Osteoblast (primary cell): ENCODE data around the gene VAPA. TPM values are rescaled to one million over a fixed set of nuclear protein-coding genes. Genes with fewer than 3 reads are reported as not detected.

Experiments used
- DNase-seq: peaks from one replicate; pipeline ENCODE4 v3.0.0; 2011; ENCODE audit warnings: low spot score, mixed read lengths; ENCODE audit not compliant: insufficient read length; ENCODE audit errors: missing footprints
- H2AFZ ChIP-seq: 2 replicates; pipeline ENCODE4 v1.6.0; 2011; ENCODE audit warnings: mild to moderate bottlenecking, low read length
- H3K27ac ChIP-seq: 2 replicates; pipeline ENCODE4 v1.5.1; 2011; ENCODE audit warnings: mild to moderate bottlenecking, low read depth, low read length, moderate library complexity
- H3K27me3 ChIP-seq: 2 replicates; pipeline ENCODE4 v1.6.0; 2012; ENCODE audit warnings: mild to moderate bottlenecking, control low read depth, inconsistent platforms, low read length, moderate library complexity; ENCODE audit not compliant: insufficient read depth
- H3K36me3 ChIP-seq: 2 replicates; pipeline ENCODE4 v1.5.1; 2011; ENCODE audit warnings: mild to moderate bottlenecking, low read length, control low read depth, moderate library complexity; ENCODE audit not compliant: insufficient read depth
- H3K4me1 ChIP-seq: 2 replicates; pipeline ENCODE4 v1.5.1; 2011; ENCODE audit warnings: mild to moderate bottlenecking, low read length, control low read depth, moderate library complexity; ENCODE audit not compliant: insufficient read depth
- H3K4me2 ChIP-seq: 2 replicates; pipeline ENCODE4 v1.6.0; 2011; ENCODE audit warnings: mild to moderate bottlenecking, low read length; ENCODE audit not compliant: insufficient read depth
- H3K4me3 ChIP-seq: fragments of 200-600 bp; sonication (generic); 3 replicates; pipeline ENCODE4 v1.5.1; 2012; ENCODE audit warnings: mild to moderate bottlenecking, low read length, inconsistent platforms; ENCODE audit not compliant: insufficient read depth
- H3K79me2 ChIP-seq: 2 replicates; pipeline ENCODE4 v1.6.0; 2012; ENCODE audit warnings: mild to moderate bottlenecking, low read length, control low read depth, inconsistent platforms; ENCODE audit not compliant: insufficient read depth
- H3K9me3 ChIP-seq: 2 replicates; pipeline ENCODE4 v1.5.1; 2011; ENCODE audit warnings: low read depth, low read length, control low read depth
- H4K20me1 ChIP-seq: 2 replicates; pipeline ENCODE4 v1.6.0; 2012; ENCODE audit warnings: mild to moderate bottlenecking, low read length, control low read depth; ENCODE audit not compliant: insufficient read depth
- CTCF ChIP-seq: IDR thresholded peaks from 2 replicates; pipeline ENCODE4 v1.5.1; 2011; ENCODE audit warnings: mild to moderate bottlenecking, low read depth, low read length, moderate library complexity; ENCODE audit errors: extremely low read depth
- total RNA-seq: library from RNA; depleted of rRNA; stranded (reverse); fragments of >200 nt; gene quantifications from 2 replicates; pipeline ENCODE4 v1.2.3, GENCODE V29; 2012

Gene VAPA
- total RNA-seq, 1 donor = 316 TPM

GRCh38 chr18:9971313-9971920, 57.6 kb downstream of the VAPA start:
- Histone ChIP-seq H2AFZ (no peak overlapping the region), H3K4me2 (no peak overlapping the region), H3K4me1 (peaks cover under 1% of the 10 kb centered on the region), H3K9me3 (peaks cover 3% of the 10 kb centered on the region), H3K27ac (no peak overlapping the region), H4K20me1 (no peaks in the 10 kb centered on the region), H3K79me2 (no peaks in the 10 kb centered on the region), H3K27me3 (peaks cover 6% of the 10 kb centered on the region), H3K36me3 (no peaks in the 10 kb centered on the region), H3K4me3 (no peak overlapping the region)
- TF ChIP-seq CTCF = peak; percentile 76
- peak; percentile 83 for DNase-seq

DNA sequence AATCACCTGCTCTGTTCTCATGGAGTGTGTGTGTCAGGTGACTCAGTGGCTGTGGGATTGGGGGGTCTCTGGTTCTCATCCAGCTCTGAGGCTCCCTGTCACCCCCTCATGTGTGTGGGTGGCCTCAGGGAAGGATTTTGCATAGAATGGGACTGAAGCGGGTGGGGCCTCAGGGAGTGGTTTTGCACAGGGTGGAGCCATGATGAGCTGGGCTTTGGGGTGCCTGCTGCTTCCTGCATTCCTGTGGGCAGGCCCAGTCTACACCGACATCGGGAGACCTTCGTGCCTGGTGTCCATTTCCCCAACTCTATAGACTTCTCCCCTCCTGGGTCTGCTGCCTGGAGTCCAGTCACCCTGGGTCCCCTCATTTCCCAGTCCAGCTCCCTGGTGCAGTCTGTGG, 59.7 kb downstream of the VAPA start:
- no peak for TF ChIP-seq CTCF
- Histone ChIP-seq H3K27ac (no peak overlapping the region), H3K4me2 (no peak overlapping the region), H3K4me1 (no peaks in the 10 kb centered on the region), H3K27me3 (peaks cover 6% of the 10 kb centered on the region), H2AFZ (no peak overlapping the region), H3K9me3 (peaks cover 3% of the 10 kb centered on the region), H3K79me2 (no peaks in the 10 kb centered on the region), H3K36me3 (no peaks in the 10 kb centered on the region), H3K4me3 (no peak overlapping the region), H4K20me1 (no peaks in the 10 kb centered on the region)
- DNase-seq = no peak

- peak; percentile 13 for DNase-seq
- H3K79me2 ChIP-seq = no peaks in the 10 kb centered on the region
- no peaks in the 10 kb centered on the region for H4K20me1 ChIP-seq
- H3K4me3 ChIP-seq = no peak overlapping the region
- H3K9me3 ChIP-seq = peaks cover 3% of the 10 kb centered on the region
- no peak overlapping the region for H3K27ac ChIP-seq
- no peaks in the 10 kb centered on the region for H3K4me1 ChIP-seq
- no peak overlapping the region for H3K4me2 ChIP-seq
- peaks cover 6% of the 10 kb centered on the region for H3K27me3 ChIP-seq
- no peak for TF ChIP-seq CTCF
- H2AFZ ChIP-seq = no peak overlapping the region
- H3K36me3 ChIP-seq = no peaks in the 10 kb centered on the region
Observed at GRCh38 chr18:9974279-9974915, 60.6 kb downstream of the VAPA start.

GRCh38 chr18:9975658-9976057, 61.8 kb downstream of the VAPA start:
- peaks cover 3% of the 10 kb centered on the region for H3K9me3 ChIP-seq
- H3K27ac ChIP-seq = no peak overlapping the region
- no peak for TF ChIP-seq CTCF
- no peaks in the 10 kb centered on the region for H3K4me1 ChIP-seq
- no peaks in the 10 kb centered on the region for H4K20me1 ChIP-seq
- no peak overlapping the region for H3K4me3 ChIP-seq
- no peak overlapping the region for H3K4me2 ChIP-seq
- H3K27me3 ChIP-seq = no peaks in the 10 kb centered on the region
- no peaks in the 10 kb centered on the region for H3K36me3 ChIP-seq
- no peak for DNase-seq
- H2AFZ ChIP-seq = no peak overlapping the region
- H3K79me2 ChIP-seq = no peaks in the 10 kb centered on the region
